ENCODE measurements around the gene CST11.

CST11 gene

GRCh38 chr20:23415959-23416583 is 36.6 kb downstream of the CST11 start:
- Histone ChIP-seq H3K27me3 (ENCODE audit: insufficient read depth, low read length) (no peaks in the 10 kb centered on the region), H3K9me3 (ENCODE audit: low read length) (no peaks in the 10 kb centered on the region), H3K4me3 (ENCODE audit: low read depth, low read length, poor library complexity, severe bottlenecking) (no peak overlapping the region), H3K4me2 (ENCODE audit: low read length) (no peak overlapping the region), H4K20me1 (ENCODE audit: insufficient read depth, low read length) (no peaks in the 10 kb centered on the region), H3K27ac (ENCODE audit: low read depth, low read length, poor library complexity, severe bottlenecking) (no peak overlapping the region), H3K36me3 (ENCODE audit: insufficient read depth, low read length) (0 out of 2 replicates have a peak, but pooled peaks cover 4% of the 10 kb centered on the region), H3K9me2 (ENCODE audit: low read depth, low read length) (no peaks in the 10 kb centered on the region), H3K79me2 (ENCODE audit: insufficient read depth, low read length) (peaks cover 88% of the 10 kb centered on the region), H3K9ac (ENCODE audit: low read length) (no peak overlapping the region), H3K4me1 (ENCODE audit: insufficient read depth, low read length, severe bottlenecking) (peaks cover 35% of the 10 kb centered on the region), H3F3A (ENCODE audit: insufficient read depth, low read length) (no peaks in the 10 kb centered on the region), H2AFZ (ENCODE audit: low read length) (no peak overlapping the region)
- TF ChIP-seq CTCF (IDR thresholded peaks at IDR 0.05; ENCODE audit: low read length) (no peak), EZH2 (IDR thresholded peaks at IDR 0.05; ENCODE audit: borderline replicate concordance, low read length) (no peak)

GRCh38 chr20:23415555-23415954 is 37.1 kb downstream of the CST11 start:
- no peak for TF ChIP-seq EZH2 (IDR thresholded peaks at IDR 0.05; ENCODE audit: borderline replicate concordance, low read length)
- TF ChIP-seq CTCF (IDR thresholded peaks at IDR 0.05; ENCODE audit: low read length) = no peak
- H3K27me3 ChIP-seq (ENCODE audit: insufficient read depth, low read length) = no peaks in the 10 kb centered on the region
- no peak overlapping the region for H3K4me3 ChIP-seq (ENCODE audit: low read depth, low read length, poor library complexity, severe bottlenecking)
- no peaks in the 10 kb centered on the region for H4K20me1 ChIP-seq (ENCODE audit: insufficient read depth, low read length)
- H3K4me2 ChIP-seq (ENCODE audit: low read length) = no peak overlapping the region
- H3K9ac ChIP-seq (ENCODE audit: low read length) = no peak overlapping the region
- no peak overlapping the region for H3K27ac ChIP-seq (ENCODE audit: low read depth, low read length, poor library complexity, severe bottlenecking)
- H3F3A ChIP-seq (ENCODE audit: insufficient read depth, low read length) = no peaks in the 10 kb centered on the region
- H3K4me1 ChIP-seq (ENCODE audit: insufficient read depth, low read length, severe bottlenecking) = peaks cover 35% of the 10 kb centered on the region
- 0 out of 2 replicates have a peak, but pooled peaks cover 4% of the 10 kb centered on the region for H3K36me3 ChIP-seq (ENCODE audit: insufficient read depth, low read length)
- H2AFZ ChIP-seq (ENCODE audit: low read length) = no peak overlapping the region
- H3K79me2 ChIP-seq (ENCODE audit: insufficient read depth, low read length) = peaks cover 93% of the 10 kb centered on the region
- H3K9me3 ChIP-seq (ENCODE audit: low read length) = no peaks in the 10 kb centered on the region
- H3K9me2 ChIP-seq (ENCODE audit: low read depth, low read length) = no peaks in the 10 kb centered on the region

GRCh38 chr20:23414526-23415188 is 38.0 kb downstream of the CST11 start:
- no peak overlapping the region for H3K4me3 ChIP-seq (ENCODE audit: low read depth, low read length, poor library complexity, severe bottlenecking)
- H4K20me1 ChIP-seq (ENCODE audit: insufficient read depth, low read length) = no peaks in the 10 kb centered on the region
- H3K79me2 ChIP-seq (ENCODE audit: insufficient read depth, low read length) = peaks cover 96% of the 10 kb centered on the region
- H3K9ac ChIP-seq (ENCODE audit: low read length) = no peak overlapping the region
- H3K9me2 ChIP-seq (ENCODE audit: low read depth, low read length) = no peaks in the 10 kb centered on the region
- 0 out of 2 replicates have a peak, but pooled peaks cover 4% of the 10 kb centered on the region for H3K36me3 ChIP-seq (ENCODE audit: insufficient read depth, low read length)
- no peak overlapping the region for H2AFZ ChIP-seq (ENCODE audit: low read length)
- H3K27ac ChIP-seq (ENCODE audit: low read depth, low read length, poor library complexity, severe bottlenecking) = no peak overlapping the region
- H3K27me3 ChIP-seq (ENCODE audit: insufficient read depth, low read length) = no peaks in the 10 kb centered on the region
- H3K4me1 ChIP-seq (ENCODE audit: insufficient read depth, low read length, severe bottlenecking) = peaks cover 29% of the 10 kb centered on the region
- no peak for TF ChIP-seq EZH2 (IDR thresholded peaks at IDR 0.05; ENCODE audit: borderline replicate concordance, low read length)
- TF ChIP-seq CTCF (IDR thresholded peaks at IDR 0.05; ENCODE audit: low read length) = no peak
- H3K4me2 ChIP-seq (ENCODE audit: low read length) = no peak overlapping the region
- no peaks in the 10 kb centered on the region for H3K9me3 ChIP-seq (ENCODE audit: low read length)
- no peaks in the 10 kb centered on the region for H3F3A ChIP-seq (ENCODE audit: insufficient read depth, low read length)

Data from OCI-LY1 (cell line).